ENCODE measurements around the gene IL17REL.

The IL17REL gene

DNA sequence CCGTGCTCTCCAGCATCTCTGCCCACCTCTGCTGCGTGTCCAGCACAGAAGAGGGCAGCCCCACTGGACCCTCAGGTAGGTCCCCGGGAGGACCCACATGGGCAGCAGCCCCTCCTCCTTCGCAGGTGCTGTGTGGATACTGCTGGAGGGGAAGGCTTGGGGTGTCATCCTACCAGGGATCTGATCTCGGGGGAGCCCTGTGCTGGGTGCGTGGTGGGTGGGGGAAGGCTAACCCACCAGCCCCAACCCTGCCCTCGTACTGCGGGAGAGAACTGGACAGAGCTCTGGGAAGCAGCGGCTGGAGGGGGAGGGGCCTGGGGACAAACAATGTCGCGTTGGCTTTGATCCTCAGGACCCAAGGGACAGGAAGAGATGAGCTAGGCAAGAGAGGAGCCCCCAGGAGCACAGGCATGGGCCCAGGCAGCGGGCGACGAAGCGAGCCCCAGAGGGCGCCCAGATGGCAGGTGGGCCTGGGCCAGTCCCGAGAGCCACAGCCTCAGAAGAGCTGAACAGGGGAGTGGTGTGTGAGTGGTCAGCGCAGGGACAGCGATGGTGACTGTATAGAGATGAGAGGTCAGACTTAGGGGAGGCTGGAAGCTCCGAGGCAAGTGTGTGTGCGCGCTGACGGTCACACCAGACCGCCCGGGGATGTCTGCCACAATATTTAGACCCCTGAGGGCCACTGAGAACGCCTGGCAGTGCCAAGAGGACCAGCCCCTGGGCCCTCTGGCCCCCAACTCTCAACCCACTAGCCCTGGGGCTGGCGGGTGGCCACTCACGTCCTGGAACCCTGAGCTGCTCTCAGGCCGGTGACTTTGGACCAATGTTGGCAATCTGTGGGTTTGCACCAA is 53.4 kb downstream of the IL17REL start:
- DNase-seq (no peak), ATAC-seq (no peak)
- peaks cover 36% of the 10 kb centered on the region for H3K4me1 Mint-ChIP-seq
- H3K27ac Mint-ChIP-seq, result peak overlapping the region; percentile 77 to 94
- no peaks in the 10 kb centered on the region for H3K9me3 Mint-ChIP-seq
- H3K27me3 Mint-ChIP-seq, result no peaks in the 10 kb centered on the region
- H3K4me3 Mint-ChIP-seq, result peak overlapping the region; percentile 89 to 91

DNA sequence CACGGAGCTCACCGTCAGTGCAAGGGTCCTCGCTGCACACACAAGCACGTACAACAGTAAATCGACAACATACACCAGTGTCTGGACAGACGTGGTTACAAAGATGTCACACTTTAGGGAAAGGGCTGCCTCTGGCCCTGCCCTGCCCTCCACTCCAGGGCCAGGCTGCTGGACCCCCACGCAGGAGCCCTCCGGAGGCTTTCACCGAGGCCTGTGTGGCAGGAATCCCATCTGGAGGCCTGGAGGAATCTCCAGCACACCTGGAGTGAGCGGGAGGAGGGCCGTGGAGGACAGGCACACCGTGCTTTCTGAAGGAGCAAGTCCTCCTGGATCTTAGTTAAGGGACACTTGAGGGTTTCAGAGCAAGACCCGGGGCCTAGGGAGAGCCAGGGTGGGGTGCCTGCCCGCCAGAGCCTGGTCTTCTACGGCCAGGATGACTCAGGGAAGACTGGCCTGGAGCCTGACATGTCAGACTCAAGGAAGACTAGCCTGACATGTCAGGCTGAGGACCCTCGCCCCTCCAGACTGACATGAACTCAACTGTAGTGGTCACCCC is 54.1 kb downstream of the IL17REL start:
- DNase-seq (no peak), ATAC-seq (no peak)
- Mint-ChIP-seq H3K9me3 (no peaks in the 10 kb centered on the region), H3K4me1 (peaks cover 29% of the 10 kb centered on the region), H3K27ac (peak overlapping the region in 1 of 2 donors; percentile 46), H3K27me3 (no peaks in the 10 kb centered on the region), H3K4me3 (peak overlapping the region; percentile 89 to 91)

DNA sequence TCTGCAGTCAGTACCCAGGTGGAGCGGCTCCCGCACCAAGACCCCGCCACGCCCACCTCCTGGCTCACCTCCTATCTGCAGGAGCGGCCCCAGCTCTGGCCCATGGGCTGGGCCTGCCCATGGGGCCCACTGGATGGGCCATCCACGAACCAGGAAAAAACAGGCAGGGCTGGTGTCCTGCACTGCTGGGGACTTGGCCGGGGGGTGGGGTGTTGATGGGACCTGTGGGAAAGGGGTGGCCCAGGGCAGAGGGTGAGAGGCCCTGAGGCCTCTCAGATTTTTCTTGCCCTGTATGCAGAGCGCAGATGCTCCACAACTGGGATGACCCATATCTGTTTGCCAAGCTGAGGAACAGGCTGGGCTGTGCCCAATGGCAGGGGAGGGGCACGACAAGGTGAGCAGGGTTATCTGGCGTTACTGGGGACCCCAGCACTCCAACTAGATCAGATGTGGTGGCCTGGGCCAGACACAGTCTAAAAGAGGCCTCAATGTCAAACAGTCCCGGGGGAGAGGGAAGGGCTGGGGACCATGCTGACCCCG is 54.7 kb downstream of the IL17REL start:
- Mint-ChIP-seq H3K4me1 (peaks cover 27% of the 10 kb centered on the region), H3K4me3 (peak overlapping the region in 1 of 2 donors; percentile 53), H3K27ac (peak overlapping the region in 1 of 2 donors; percentile 39), H3K9me3 (no peaks in the 10 kb centered on the region), H3K27me3 (no peaks in the 10 kb centered on the region)
- DNase-seq, result no peak
- no peak for ATAC-seq

DNA sequence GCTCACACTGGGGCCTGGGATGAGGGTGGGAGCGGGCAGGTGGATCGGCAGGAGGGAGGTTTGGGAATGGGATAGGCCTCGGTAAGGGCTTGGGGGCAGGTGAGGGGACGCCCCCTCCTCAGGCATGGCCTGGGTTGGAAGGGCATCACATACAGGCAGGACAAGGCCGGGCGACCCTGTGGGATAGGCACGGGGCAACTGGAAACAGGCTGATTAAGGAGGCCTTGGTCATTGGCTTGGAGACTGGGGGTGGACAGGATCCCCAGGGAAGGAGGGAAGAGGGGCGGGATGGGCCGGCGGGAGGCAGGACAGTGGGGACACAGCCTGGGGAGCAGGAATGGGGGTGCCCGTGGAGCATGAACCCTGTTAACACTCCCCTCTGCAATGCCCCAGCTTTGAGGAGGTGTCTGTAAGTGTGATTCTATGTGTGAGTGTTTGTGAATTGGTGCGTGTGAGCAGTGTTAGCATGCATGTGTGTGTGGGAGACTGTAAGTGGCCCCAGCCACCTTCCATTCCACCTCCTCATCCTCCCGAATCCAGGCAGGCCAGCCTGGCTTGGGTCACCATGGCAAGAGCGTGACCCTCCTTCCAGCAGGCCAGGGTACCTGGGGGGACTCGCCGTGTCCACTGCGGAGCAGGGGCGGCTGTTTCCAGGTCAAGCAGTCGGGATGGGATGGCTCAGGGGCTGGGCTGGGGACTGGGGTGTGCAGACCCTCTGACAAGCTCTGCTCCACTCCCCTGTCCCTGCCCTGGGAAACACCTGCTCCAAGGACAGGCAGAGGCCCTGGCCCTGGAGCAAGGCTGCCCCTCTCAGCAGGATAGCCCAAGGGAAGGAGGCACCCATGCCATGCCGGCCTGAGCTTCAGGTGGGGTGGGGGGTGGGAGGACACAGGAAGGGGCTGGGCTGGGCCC is 55.4 kb downstream of the IL17REL start:
- DNase-seq, result no peak
- no peaks in the 10 kb centered on the region for H3K27me3 Mint-ChIP-seq
- H3K27ac Mint-ChIP-seq, result no peak overlapping the region
- no peaks in the 10 kb centered on the region for H3K9me3 Mint-ChIP-seq
- H3K4me1 Mint-ChIP-seq, result peaks cover 27% of the 10 kb centered on the region
- no peak overlapping the region for H3K4me3 Mint-ChIP-seq
- no peak for ATAC-seq

DNA sequence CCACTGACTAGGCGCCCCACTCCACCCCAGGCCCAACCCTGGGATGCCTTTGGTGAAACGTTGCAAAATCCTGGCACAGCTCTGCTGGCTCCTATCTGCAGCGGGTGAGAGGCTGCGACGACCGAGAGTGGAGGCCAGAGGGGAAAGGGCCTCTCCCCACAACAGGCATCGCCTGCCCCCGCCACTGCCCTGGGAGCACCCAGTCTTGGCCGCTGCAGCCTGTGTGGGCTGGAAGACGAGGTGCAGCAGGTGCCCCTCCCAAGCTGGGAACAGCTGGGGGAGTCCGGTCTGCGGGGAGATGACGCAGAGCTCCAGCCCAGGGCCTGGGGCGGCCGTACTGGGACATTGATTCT is 56.2 kb downstream of the IL17REL start:
- Mint-ChIP-seq H3K9me3 (no peaks in the 10 kb centered on the region), H3K27ac (no peak overlapping the region), H3K27me3 (no peaks in the 10 kb centered on the region), H3K4me1 (peaks cover 27% of the 10 kb centered on the region), H3K4me3 (no peak overlapping the region)
- no peak for ATAC-seq
- DNase-seq, result no peak

DNA sequence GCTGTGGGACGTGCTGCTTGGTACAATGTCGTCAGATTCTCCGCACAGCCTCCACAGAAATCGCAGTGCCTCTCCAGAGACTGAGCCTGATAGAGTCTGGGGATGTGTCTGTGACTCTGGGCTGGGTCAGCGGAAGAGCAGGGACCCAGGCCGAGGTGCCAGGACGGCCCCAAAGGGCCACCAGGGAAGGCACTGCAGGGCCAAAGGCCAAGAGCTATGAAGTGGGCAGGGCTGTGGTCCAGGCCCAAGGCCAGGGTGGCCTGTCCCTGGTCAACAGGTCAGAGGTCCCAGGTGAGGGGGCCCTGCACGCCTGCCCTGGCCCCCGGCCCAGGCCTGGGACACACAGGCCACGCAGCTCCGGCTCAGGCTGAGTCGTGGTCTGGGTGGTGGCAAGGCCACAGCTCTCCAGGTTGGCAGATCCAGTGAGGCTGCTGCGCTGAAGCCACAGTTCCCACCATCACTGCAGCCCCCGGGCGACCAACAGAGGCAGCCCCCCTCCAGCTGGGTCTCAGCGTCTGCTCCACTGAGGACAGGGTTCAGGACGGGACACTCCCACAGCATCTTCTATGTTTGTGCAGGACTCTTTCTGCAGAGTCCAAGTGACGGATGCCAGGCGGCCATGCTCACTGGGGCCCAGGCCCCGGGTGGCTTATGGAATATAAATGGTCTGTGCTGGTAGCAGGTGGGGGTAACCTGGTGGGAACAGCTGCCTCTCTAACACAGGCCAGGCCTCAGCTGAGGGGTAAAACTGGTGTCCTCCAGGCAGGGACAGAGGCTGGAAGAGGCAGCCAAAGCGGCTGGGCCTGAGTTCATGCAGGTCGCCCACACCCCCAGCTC is 56.8 kb downstream of the IL17REL start:
- Mint-ChIP-seq H3K27me3 (no peaks in the 10 kb centered on the region), H3K4me1 (peaks cover 27% of the 10 kb centered on the region), H3K27ac (peak overlapping the region; percentile 27 to 33), H3K9me3 (no peaks in the 10 kb centered on the region), H3K4me3 (no peak overlapping the region)
- DNase-seq, result no peak
- ATAC-seq, result no peak

DNA sequence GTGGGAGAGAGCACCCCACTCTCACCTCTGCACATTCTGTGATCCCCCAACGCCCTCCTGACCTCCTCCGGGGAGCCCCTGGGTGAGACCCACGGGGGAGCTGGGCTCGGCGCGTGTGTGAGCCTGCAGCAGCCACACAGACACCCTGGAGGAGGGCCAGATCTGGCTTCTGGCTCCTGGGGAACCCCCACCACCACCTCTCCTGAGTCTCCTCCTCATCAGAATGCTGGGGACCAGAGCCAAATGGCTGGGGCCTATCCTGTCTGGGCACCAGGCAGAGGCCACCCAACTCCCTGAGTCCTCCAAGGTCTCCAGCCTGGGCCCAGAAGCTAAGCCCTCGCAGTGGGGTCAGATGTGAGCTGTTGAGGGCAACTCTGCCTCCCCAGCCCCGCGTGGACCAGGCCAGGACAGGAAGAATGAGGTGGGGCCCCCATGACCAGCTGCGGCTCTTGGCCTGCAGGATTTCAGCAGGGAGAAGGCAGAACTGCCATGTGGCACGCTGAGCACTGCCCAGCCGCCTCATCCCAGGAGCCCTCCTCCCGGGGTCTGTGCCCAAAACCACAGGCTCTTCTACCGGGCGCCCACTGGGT is 57.5 kb downstream of the IL17REL start:
- Mint-ChIP-seq H3K27me3 (no peaks in the 10 kb centered on the region), H3K4me3 (no peak overlapping the region), H3K27ac (peak overlapping the region; percentile 33 to 60), H3K9me3 (no peaks in the 10 kb centered on the region), H3K4me1 (peaks cover 27% of the 10 kb centered on the region)
- ATAC-seq (no peak), DNase-seq (no peak)

DNA sequence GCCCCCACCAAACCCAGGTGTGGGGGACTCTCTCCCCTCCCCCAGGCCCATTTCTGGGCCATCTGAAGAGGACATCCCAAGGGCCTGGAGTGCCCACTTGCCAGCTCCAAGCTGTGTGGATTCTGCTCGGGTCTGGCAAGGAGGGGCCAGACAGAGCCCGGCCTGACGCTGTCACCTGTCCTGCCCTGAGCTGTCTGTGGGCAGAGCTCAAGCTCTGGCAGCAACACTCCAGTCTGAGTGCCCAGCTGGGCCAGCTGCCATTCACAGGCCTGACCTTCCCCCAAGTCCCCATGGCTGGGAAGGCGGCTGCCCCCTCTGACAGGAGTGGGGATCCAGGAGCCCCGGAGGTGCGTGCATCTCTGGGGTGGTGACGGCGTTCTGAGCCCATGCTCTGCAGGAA is 58.2 kb downstream of the IL17REL start:
- Mint-ChIP-seq H3K4me3 (no peak overlapping the region), H3K27me3 (no peaks in the 10 kb centered on the region), H3K27ac (no peak overlapping the region)

DNA sequence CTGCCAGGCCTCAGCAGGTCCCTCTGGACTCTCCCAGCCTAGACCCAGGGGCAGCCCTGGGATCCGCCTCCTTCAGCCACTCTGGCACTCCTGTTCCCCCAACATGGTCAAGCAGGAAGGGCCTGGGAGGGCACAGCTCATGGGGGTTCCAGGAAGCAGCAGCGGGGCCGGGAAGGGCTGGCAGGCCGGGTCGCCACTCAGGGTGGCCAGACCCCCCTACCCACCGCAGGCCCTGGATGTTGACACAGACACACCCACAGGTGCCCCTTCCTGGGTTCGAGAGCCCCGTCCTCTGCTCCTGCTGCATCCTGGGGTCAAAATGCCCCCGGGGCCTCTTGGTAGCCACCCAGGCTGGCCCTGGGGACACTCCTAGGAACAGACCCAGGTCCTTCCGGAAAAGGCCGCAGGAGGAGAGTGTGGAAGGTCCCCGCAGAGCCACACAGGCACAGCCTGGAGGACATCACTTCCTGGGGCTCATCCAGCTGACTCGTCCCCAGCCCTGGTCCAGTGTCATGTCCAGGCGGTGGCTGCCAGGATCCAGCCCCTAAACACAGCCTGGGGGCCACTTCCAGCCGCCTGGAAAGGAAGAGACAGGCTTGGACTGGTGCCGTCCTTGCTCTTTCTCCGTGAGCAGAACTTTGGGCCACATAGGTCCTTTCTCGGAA is 58.8 kb downstream of the IL17REL start:
- Mint-ChIP-seq H3K4me1 (peaks cover 17% of the 10 kb centered on the region), H3K4me3 (no peak overlapping the region), H3K27ac (no peak overlapping the region), H3K9me3 (no peaks in the 10 kb centered on the region), H3K27me3 (no peaks in the 10 kb centered on the region)
- no peak for DNase-seq
- ATAC-seq, result no peak

More for the DNA sequence above, 58.2 kb downstream of the IL17REL start:
- no peak for DNase-seq
- Mint-ChIP-seq H3K9me3 (no peaks in the 10 kb centered on the region), H3K4me1 (peaks cover 22% of the 10 kb centered on the region)
- no peak for ATAC-seq

DNA sequence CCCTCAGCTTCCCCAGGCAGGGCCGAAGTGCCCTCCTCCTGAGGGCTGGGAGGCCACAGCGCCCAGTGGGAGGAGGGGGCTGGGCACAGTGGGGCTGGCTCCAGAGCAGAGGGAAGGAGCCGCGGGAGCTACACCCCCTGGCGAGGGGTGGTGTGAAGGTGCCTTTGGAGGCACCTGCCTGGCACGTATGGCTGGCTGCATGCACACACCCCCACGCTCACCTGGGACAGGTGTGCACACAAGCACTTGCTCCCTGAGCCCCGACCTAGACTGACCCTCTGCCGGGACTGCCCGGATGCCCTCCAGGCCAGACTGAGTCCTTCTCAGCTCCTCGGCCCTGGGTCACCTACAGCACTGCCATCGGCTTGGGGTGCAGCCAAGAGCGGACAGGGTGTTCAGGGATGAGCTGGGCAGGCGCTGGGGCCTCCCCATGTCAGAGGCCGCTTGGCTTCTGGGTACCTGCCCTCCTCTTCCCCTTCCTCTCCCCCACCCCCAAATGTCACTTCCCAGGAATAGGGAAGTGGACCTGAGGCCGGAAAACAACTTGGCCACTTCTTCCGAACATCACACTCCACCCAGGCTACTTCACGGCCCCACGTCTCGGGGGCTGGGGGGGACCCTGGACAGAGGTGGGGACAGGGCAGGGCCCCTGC is 59.4 kb downstream of the IL17REL start:
- Mint-ChIP-seq H3K27ac (no peak overlapping the region), H3K4me3 (no peak overlapping the region), H3K27me3 (no peaks in the 10 kb centered on the region), H3K4me1 (peaks cover 10% of the 10 kb centered on the region), H3K9me3 (no peaks in the 10 kb centered on the region)
- ATAC-seq, result no peak
- DNase-seq, result no peak

DNA sequence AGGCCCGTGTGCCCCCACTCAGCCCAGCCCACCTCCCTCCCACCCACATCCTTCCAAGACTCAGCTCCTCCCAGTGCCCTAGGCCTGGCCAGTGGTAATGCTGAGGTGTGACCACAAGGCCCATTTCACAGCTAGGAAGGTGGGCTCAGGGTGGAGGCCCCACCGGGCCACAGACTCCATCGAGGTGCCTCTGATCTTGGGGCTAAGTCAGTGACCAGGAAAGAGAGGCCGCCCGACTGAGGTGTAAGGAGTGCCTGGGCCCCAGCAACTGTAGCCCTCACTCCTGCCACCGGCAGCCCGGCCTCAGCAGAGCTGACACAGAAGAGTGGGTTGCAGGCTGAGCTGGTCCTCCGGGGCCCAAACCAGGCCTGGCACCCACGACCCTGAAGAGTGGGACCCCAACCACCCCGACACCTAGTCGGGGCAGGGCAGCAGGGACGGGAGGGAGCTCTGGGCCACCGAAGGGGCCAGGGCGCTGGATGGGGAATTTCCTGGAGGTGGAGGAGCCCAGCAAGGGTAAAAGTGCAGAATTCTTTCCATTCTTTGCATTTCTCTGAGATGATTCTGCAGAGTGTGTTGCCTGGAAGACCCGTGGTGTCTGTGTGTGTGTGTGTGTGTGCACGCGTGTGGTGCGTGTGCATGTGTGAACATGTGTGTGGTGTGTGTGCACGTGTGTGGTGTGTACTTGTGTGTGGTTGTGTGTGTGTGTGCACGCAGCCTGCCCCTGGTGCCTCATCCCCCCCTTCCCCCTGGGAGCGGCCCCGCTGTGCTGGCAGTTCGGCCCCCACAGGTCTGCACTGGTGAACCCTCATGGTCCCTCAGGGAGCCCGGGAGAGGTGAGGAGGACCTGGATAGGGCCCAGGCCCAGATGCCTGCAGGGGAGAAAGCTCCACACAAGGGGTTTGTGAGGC is 60.3 kb downstream of the IL17REL start:
- no peak overlapping the region for H3K27ac Mint-ChIP-seq
- no peak overlapping the region for H3K4me3 Mint-ChIP-seq
- no peaks in the 10 kb centered on the region for H3K27me3 Mint-ChIP-seq
- DNase-seq (no peak), ATAC-seq (no peak)
- H3K4me1 Mint-ChIP-seq, result peaks cover 5% of the 10 kb centered on the region
- no peaks in the 10 kb centered on the region for H3K9me3 Mint-ChIP-seq

DNA sequence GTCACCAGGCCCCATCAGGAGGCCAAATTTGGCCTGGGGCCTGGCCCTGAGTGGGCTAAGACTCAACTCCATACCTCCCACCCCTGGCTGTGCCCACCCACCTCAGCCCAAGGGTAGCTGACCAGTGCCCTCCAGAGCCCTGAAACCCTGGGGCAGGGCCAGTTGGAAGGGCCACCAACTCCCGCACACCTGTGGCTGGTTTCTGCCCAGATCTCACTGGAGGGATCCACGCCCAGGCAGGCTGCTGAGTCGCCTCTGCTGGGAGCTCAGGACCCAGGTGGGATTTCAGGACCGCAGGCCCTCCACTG is 60.9 kb downstream of the IL17REL start:
- ATAC-seq (no peak), DNase-seq (no peak)
- H3K27me3 Mint-ChIP-seq, result no peaks in the 10 kb centered on the region
- H3K4me1 Mint-ChIP-seq, result peaks cover 5% of the 10 kb centered on the region
- H3K9me3 Mint-ChIP-seq, result no peaks in the 10 kb centered on the region
- no peak overlapping the region for H3K4me3 Mint-ChIP-seq
- H3K27ac Mint-ChIP-seq, result no peak overlapping the region

DNA sequence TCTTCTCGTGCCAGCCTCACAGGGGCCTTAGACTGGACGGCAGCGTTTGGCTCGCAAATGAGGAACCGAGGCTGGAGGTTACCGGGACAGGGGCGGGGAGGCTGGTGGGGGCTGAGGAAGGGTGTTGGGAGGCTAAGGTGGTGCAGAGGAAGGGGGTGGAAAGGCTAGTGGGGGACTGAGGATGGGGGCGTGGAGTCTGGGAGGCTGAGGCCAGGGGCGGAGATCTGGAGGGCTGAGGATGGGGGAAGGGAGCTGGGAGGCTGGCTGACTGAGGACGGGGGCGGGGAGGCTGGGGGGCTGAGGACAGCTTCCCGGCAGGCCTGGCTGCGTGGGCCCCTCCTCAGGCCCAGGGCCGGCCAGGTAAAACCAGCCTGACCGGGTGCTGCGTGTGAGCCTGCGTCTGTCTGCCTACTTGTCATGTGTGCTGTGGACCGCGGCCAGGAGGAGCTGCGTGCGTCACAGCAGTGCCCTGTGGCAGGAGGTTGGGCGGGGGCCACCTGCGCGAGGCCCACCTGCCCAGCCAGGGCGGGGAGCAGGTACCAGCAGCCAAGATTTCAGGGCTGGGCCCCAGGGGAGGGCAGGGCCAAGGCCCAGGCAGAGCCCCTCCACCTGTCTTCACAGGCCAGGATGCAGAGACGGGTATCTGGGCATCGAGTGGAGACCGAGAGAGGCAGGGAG is 61.4 kb downstream of the IL17REL start:
- Mint-ChIP-seq H3K4me1 (peaks cover 5% of the 10 kb centered on the region), H3K27me3 (no peaks in the 10 kb centered on the region), H3K4me3 (no peak overlapping the region), H3K9me3 (no peaks in the 10 kb centered on the region), H3K27ac (no peak overlapping the region)
- DNase-seq (no peak), ATAC-seq (no peak)

All from stimulated activated naive CD8-positive, alpha-beta T cell treated with anti-CD3 and anti-CD28 coated beads, Interleukin-15, amount 100 ng/mL, for 72 hours (primary cell).